Left hindlimb (tissue), 1 donor: ENCODE measurements around the gene IKBKG.
"Not testable (repeated sequence)": the region's sequence is repeated elsewhere in the genome, so short reads cannot be mapped to it uniquely, and the experiment has no call there.

ENCODE experiments used
- DNase-seq: peaks from one replicate; pipeline ENCODE4 v3.0.0-alpha.2; 2018

The IKBKG gene, protein sequence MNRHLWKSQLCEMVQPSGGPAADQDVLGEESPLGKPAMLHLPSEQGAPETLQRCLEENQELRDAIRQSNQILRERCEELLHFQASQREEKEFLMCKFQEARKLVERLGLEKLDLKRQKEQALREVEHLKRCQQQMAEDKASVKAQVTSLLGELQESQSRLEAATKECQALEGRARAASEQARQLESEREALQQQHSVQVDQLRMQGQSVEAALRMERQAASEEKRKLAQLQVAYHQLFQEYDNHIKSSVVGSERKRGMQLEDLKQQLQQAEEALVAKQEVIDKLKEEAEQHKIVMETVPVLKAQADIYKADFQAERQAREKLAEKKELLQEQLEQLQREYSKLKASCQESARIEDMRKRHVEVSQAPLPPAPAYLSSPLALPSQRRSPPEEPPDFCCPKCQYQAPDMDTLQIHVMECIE

DNA sequence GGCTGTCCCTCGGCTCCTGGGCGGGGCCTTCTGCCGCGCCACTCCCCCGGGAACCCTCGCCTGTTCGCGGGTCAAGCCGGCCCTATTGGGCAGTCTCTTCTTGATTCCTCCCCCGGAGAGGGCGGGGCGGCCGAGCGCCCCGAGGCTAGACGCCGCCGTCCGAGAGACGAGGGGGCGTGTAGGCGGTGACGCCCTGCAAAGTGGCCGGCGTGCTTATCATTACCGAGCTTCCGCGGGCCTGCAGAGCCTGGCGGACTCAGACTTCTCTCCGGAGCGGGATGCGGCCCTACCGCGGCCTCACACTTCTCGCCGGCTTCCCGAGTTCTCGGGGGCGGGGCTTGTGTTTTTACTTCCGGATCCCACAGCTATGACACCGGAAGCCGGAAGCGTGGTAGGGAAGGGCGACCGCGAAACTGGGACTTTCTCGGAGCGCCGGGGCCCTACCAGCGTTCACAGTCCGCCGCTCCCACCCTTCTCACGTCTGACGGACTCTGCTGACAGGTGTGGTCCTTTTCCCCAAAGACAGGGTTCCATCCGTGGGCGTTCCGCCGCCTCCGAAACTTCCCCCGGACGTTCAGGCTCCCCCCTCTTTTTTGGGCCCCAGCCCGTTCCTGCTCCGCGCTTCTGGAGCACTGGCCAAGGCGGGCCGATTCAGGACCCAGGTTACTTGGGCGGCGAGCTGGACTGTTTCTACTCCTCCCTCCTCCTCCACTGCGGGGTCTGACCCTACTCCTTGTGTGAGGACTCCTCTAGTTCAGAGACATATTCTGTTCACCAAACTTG lies at the start of gene IKBKG:
IKBKG (plus strand) TSS at position 376 of the 783 bp plus-strand sequence. CDS start 4,383 bp downstream, outside the sequence.
- peak; percentile 94 for DNase-seq

DNA sequence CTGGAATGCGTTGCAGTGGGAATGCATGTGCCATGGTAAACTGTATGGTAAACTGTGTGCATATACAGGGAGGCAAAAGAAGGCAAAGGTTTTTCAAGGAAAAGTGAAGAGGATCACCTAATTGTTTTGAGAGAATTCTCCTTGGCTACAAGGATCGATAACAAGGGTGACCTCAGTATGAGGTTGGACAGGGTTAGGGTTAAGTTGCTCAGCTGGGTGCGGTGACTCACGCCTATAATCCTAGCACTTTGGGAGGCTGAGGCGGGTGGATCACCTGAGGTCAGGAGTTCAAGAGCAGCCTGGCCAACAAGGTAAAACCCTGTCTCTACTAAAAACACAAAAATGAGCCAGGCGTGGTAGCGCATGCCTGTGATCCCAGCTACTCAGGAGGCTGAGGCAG lies 46.0 kb upstream of the IKBKG start:
- DNase-seq: not testable (repeated sequence)

DNA sequence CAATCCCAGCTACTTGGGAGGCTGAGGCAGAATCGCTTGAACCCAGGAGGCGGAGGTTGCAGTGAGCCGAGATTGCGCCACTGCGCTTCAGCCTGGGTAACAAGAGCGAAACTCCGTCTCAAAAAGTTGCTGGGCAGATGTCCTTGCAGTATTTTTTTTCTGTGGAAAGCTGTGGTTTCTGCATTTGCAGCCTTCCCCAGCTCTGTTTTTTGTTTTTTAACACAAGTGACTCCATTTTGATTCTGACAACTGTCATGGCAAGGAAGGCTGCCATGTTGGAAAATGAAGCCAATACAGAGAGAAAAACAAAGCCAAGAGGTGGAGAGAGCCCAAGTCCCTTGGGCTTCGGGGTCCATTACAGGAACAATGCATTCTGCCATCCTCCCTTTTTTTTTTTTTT lies 45.3 kb upstream of the IKBKG start:
- no peak for DNase-seq

DNA sequence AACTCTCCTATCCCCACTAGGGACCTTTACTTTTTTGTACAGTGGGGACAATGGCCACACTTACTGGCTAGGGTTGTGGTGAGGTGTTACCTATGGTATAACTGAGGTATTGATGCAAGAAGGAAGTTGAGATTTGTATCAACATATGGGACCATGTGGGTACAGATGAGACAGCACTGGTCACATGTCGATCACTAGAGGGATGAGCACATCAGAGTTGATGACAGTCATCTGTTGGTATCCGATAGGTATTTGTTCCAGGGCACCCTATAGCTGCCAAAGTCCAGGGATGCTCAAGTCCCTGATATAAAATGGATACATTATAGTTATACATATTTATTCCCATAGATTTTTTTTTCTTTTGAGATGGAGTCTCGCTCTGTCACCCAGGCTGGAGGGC lies 44.4 kb upstream of the IKBKG start:
- no peak for DNase-seq

DNA sequence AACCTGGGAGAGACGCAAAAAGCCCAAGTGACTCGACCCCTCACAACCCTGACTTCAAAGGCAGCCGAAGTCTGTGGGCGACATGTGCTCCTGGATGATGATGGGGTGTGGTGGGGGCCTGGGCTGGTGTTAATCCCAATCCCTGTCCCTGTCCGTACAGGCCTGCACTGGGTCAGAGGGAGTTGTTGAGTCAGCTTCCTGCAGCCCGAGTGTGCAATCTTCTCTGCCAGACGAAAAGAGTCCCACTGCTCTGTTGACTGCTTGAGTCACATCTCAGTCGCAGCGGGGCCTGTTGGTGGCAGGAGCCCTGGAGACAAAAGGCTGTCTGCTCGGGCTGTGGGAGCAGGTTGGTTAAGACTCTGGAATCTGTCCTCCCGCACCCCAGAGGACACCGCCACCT lies 41.7 kb upstream of the IKBKG start:
- no peak for DNase-seq

DNA sequence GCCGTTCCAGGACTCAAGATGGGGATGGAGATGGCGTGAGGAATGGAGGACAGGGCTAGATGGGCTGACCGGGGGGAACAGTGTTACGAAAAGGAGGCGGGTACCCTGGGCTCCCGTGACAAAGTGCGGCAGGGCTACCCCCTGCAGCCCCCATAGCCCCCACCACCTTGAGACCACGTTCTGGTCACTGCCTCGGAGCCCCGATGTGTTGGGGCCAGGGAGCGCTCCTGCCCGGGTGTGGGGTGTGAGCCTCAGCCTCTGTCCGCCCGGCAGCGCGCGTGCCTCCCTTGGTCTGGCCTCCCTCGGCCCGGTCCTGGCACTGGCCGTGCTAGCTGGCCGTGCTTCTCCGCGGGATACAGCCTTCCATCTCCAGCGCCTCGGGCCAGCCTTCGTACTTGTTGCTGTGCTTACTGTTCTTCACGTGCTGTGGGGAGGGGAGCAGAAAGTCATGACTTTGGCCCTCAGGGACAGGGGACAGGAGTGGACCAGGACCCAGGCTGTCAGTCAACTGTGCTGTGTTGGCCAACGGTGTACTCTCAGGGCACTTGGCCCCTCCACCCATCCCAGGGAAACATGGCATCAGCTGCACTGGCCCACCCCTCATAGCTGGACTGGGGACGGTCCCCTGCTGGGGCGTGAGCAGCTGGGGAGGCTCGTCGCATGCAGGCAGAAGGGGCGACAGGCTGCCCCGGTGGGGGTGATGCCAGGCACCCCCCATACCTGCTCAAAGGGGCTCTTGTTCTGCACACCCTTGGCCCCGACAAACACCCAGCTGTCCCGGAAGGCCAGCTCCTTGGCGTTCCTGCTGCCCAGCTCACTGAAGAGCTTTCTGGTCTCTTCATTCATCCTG lies 40.7 kb upstream of the IKBKG start:
- no peak for DNase-seq

DNA sequence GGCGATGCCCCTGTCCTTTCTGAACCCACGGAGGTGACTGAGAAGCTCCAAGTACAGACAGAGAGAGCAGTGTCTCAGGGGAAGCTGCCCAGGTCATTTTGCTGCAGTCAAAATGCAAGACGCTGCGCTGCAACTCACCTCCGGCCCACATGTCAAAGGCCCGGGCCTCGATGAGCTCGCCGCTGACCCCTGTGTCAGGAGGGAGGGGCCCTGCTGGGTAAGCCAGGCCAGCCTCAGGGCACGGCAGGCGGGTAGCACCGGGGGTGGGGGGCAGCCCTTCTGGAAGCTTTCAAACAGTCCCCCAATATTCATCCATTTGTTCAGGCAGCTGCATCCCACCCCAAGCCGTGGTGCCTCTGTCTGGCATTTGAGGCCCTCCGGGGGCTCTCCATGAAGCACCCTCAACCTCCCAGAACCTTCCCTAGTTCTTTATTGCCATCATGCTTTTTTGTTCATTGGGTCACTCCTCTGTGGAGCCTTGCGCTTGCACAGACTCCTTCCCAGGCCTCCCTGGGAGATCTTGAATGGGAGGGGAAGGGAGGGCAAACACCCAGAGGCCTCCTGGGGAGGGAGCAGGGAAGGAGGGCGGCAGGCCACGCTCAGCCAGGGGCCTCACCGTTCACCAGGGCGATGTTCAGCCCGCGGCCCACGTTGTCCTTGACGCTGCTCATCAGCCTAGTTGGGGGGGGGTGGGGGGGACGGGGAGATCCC lies 39.6 kb upstream of the IKBKG start:
- DNase-seq: no peak

DNA sequence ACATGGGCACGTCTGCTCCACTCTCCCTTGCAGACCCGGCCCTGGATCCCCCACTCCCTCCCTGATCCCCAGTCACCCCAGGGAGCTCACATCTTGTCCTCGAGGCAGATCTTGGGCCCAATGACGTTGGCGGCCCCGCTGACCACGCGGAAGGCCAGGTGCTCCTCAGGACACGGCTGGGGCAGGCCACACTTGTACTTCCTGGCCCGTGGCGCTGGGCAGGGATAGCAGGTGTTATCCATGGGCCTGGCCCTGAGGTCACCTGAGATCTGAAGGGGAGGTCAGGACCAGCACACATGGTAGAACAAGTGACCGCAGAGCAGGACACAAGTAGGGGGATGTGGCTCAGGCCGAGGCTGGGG lies 39.1 kb upstream of the IKBKG start:
- DNase-seq: no peak

DNA sequence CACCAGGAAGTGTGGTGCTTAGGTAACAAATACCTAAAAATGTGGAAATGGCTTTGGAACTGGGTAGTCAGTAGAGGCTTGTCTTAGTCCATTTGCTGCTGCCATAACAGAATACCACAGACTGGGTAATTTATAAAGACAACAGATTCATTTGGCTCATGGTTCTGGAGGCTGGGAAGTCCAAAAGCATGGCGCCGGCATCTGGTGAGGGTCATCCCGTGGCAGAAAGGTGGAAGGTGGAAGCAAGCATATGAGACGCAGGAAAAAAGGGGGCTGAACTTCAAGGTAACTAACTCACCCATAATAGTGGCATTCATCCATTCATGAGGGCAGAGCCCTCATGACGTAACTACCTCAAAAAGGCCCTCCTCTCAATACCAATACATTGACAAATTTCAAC lies 38.0 kb upstream of the IKBKG start:
- no peak for DNase-seq

DNA sequence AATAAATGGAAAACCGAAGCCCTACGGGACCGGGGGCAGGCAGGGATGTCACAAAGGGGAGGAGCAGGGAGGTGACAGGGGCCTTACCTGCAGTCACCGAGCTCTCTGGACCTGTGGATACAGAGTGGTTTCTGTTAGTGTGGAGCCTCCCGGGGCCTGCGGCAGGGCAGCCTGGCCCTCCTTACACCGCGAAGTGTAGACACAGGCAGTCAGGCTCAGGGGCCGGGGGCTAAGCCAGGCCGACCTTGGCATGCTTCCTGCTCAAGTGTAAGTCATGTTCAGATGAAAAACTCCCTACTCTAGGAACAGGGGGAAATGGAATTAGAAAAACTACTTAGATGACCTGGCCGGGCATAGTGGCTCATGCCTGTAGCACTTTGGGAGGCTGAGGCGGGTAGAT lies 35.7 kb upstream of the IKBKG start:
- no peak for DNase-seq

DNA sequence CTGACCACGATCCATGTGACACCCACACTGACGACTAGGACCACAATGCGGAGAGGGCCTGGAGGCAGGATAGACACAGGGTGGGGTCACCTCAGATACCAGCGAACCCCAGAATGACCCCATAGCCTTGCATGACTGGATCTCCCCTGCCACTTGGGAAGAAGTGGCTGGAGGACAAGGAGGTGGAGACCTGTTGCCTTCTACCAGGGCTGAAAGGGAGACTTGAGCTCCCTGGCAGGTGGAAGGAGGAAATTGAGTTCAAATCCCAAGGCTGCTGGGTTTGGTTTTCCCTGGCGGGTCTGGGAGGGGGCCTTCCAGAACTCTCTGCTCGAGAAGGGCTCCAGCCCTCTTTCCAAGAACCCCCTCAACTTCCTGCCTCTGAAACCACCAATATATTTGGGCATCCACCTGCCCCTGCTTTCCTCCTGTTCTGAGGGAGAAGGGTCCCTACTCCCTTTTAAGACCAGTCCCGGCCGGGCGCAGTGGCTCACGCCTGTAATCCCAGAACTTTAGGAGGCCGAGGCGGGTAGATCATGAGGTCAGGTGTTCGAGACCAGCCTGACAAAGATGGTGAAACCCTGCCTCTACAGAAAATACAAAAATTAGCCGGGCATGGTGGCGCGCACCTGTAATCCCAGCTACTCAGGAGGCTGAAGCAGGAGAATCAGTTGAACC lies 34.4 kb upstream of the IKBKG start:
- no peak for DNase-seq

DNA sequence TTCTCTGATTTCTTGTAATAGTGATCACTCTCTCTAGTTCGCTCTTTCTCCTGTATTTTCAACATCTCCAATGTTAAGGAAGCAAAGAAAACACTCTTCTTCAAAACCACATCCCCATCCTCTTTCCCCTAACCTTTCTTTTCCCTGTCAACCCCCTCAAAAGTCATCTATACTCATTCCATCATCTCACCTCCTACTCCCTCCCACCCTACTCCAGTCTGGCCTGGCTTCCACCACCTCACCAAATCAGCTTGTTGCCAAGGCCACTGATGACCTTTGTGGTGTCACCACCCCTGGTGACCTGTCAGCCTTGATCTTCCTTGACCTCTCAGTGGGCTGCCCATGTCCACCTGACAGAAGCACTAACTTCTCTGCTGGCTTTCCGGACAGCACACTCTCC lies 33.7 kb upstream of the IKBKG start:
- DNase-seq: no peak

DNA sequence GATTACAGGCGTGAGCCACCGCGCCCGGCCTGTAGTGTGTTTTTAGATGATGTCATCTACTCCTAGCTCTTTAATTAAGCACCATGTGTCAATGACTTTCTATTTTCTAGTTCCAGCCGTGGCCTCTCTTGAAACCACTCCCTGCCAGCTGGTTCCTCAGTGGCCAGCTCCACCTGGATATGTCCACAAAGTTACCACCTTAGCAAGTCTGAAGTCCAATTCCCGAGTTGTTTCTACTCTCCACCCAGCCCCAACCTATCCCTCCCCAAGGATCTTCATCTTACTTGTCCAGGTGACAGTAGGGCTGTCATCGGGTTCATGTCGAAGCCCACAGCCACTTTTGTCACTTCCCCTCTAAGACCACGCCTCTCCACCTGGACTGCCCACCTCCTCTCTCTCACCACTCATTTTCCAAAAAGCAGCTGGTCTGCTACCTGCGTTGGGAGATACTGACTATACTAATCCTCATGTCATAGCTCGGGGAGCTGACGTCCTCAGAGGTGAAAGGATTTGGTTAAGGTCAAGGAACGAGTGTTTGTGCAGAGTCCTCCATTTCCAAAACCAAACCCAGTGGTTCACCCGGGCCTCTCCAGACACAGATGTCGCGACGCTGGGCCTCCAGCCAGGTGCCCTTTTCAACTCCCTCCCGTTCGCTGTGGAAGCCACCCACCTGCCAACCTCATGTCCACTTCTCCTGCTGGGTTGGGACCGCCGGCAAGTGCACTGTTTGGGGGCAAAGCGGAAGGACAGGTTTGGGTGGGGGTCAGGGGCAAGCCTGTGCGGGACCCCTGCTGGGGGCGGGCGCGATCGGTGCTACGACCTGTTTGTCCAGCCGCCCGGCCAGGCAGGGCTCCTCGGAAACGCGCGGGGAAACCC lies 32.1 kb upstream of the IKBKG start:
- no peak for DNase-seq

DNA sequence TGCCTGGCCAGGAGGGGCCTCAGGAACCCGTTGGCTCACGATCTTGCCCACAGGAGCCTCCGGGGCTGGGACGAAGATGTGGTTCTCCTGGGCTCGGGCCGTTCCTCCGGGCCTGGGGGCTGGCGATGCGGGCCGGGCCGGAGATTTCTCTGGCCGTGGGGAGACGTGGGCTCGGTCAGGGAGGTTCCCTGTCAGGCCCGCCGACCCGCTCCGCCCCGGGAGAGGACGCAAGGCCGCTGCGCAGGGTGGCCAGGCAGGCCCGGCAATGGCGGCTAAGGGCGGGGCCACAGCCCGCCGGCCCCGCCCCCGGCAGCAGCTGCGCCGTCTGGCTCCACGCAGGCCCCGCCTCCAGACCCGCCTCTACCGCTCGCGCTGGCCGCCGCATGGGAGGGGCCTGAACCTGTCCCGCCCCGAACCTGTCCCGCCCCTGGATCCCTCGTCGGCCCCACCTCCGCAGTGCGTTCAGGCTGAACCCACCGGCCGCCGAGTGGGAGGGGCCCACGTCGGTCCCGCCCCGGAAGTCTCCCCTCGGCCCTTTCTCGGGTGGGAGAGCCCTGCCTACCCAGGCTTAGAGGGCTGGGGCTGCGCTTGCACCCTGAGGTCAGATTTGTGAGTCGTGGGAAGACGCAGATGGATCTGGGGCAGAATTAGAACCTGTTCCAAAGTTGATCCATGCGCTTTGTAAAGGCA lies 31.3 kb upstream of the IKBKG start, which contains the start of gene FAM3A:
FAM3A (minus strand) TSS at position 267 of the 690 bp plus-strand sequence. CDS start 460 bp downstream, outside the sequence.
- DNase-seq: peak; percentile 96

DNA sequence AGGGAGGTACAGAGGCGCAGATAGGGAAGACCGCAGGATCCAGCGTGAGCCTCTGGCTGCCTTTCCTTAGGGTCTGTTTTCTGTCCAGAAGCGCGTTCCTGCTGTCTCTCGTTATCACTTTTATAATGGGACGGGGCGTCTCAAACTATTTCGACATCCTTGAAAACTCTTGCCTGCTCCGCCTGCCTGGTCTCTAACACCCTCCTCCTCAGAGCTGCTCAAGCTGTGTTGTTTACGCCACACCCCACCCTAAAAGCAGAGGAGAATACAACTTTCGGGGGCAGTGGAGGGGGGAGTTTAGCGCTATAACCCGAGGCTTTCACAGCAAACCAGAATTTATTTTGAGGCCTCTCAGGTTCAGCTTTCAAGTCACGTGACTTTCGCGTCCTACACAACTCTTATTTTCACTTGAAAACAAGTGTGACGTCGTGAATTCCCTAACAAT lies 30.7 kb upstream of the IKBKG start:
- DNase-seq: peak; percentile 45

DNA sequence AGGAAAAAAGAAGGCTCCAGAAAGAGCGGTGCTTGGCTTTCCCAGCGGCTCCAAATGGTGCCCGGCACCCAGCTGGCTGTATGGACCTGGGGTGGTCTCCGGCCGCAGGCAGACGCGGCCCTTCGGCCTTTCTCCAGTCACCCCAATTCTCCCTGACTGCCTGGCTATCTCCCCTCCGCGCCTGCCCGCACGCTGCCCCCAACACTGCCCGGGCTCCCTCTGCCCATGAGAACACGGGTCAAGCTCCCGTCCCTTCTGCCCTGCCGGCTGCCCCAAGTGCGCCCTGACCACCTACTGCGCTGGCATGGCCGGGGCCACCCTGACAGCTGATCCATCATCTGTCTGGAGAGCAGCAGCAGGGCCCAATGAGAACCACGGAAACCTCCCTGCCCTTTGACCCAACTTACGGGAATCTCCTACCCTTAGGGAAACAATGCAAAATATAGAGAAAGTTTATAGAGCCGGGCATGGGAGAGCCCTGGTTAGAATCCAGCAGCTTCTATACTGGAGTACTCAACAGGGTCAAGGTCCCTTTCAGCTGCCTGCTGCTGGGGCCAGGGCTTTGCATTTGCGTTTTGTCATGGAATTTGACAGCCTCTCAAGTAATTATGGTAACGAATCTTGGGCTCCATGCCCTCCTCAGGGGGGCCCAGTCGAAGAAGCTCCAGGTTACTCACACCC lies 30.2 kb upstream of the IKBKG start:
- no peak for DNase-seq

DNA sequence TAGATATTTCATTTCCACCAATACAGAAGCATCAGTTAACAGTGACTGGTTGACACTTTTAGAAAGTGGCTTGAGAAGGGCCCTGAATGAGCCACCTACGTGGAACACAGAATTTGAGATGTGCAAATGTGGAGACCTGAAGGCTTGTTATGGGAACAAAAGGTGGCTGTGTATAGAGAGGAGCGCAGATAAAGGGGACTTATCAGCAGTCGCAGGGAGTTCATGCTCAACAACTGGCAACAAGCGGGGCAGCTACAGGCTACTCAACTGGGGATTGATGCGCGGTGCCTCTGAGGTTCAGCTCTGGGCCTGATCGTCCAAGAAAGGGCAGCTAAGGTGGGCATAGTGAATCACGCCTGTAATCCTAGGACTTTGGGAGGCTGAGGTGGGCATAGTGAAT lies 28.0 kb upstream of the IKBKG start:
- DNase-seq: no peak

DNA sequence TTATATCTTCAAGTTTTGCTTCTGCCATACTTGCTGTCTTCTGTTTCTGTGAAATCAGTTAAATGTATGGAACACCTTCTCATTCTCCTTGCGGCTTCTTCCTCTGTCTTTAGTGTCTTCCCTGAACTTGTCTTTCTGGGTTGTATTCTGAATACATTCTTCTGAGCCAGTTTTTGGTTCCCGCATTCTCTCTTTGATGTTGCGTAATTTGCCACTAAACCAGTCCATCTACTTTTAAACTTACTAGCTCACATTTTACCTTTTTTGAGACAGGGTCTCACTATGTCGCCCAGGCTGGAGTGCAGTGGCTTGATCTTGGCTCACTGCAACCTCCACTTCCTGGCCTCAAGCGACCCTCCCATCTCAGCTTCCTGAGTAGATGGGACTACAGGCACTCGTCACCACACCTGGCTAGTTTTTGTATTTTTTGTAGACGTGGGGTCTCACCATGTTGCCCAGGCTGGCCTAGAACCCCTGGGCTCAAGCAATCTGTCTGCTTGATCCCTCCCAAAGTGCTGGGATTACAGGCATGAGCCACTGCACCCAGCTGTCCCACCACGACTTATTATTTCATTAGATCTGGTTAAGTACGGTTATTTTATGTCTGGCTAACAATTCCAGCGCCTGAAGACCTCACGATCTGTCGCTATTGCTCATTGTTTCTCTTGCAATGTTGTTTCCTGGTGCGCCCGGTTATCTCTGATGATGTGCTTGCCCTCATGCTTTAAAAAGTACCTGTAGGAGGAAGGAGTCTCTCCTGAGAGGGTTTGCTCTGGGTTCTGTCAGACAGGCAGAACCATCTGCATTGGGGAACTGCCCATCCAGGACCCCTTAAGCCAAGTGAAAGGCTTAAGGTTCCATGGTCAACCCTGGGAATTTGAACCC lies 21.6 kb upstream of the IKBKG start:
- DNase-seq: no peak
